ENCODE data around the gene CEACAM18.

CEACAM18 gene

GRCh38 chr19:51539821-51540366 is 61.6 kb downstream of the CEACAM18 start:
- no peak for DNase-seq

All from NCI-H1930 (cell line).